Measurements from ENCODE around the gene CRTAC1. TPM values are rescaled to one million over a fixed set of nuclear protein-coding genes. Genes with fewer than 3 reads are reported as not detected.

The CRTAC1 gene
- total RNA-seq, 1 donor from 2014 or later = 4.6 TPM

DNA sequence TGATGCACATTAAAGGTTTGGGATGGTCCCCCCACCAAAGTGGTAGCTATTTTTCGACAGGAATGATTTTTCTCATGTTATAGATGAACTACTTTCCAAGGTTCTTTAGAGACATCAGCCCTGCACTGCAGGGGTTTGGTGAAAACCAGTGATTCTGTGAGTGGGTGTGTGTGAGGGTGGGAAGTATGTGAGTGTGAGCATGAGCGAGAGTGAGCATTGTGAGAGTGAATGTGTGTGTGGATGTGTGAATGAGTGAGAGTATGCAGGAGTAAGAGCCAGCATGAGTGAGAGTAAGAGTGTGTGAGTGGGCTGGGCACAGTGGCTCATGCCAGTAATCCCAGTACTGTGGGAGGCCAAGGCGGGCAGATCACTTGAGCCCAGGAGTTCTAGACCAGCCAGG lies 105.7 kb downstream of the CRTAC1 start:
- DNase-seq (ENCODE audit: low read depth in 2 of 2) = no peak

DNA sequence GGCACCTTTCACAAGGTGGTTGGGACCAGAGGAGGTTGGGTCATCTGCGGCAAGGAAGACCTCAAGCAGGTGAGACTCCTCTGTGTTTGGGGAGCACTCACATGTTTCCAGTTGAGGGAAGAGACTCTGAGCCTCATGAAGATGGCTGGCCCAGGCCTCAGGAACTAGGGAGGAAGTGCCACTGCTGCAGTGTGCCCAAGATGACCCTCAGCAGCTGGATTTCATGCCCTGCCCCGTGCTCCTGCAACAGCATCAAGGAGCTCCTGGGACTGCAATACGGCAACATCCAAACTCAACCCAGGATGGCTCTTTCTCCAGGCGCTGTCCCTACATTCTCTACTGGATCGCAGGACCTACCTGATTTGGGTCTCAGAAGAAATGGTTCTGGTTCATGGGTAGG lies 106.9 kb downstream of the CRTAC1 start:
- no peak for DNase-seq (ENCODE audit: low read depth in 2 of 2)

DNA sequence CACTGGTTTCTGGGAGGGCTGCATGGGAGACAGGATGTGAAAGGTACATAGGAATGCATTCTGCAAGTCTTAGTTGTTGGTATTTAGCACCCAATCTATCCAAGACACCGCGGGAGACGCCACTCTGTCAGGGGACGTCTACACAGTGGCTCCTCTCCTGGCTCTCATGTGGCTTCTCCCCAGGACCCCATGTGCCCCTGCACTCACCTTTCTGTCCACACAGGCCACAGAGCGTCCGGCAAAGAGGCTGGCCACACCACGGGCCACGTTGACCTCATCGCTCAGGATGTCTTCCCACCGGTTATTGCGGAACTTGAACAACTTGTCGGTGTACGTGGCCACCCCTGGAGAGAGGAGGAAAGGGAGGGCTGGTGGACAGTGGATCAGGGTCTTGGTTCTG lies 107.4 kb downstream of the CRTAC1 start:
- no peak for DNase-seq (ENCODE audit: low read depth in 2 of 2)

DNA sequence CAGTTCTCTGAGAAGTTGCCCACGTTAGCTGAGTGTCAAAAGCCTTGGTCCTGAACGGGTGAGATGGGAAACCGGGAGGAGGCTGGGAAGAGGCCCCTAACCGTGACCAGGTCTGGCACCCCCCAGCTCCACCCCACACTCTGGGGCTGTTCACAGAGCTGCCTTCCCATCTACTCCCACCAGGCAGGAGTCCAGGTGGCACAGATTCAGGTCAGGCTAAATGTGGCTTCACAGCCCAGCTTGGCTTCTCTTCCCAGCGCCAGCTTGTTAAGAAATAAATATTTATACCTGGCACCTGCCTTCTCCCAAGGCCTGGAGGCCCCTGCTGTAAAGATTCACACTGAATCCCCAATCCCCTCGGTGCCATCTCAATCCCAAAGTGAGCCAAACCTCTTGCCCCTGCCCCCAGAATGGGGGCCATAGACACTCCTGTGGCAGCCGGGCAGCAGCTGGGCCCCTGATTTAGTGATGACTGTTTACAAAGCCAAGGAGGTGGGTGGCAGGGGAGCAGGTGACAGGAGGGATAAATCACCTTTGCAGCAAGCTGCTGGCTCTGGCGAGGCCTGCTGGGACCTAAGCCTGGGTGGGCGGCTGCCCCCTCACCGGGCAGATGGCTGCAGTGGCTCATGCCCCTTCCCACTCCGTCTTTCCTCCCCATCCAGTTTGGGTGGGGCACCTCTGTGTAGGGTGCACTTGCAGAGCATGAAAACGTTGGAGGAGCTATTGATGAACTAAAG lies 108.2 kb downstream of the CRTAC1 start:
- DNase-seq (ENCODE audit: low read depth in 2 of 2) = no peak

DNA sequence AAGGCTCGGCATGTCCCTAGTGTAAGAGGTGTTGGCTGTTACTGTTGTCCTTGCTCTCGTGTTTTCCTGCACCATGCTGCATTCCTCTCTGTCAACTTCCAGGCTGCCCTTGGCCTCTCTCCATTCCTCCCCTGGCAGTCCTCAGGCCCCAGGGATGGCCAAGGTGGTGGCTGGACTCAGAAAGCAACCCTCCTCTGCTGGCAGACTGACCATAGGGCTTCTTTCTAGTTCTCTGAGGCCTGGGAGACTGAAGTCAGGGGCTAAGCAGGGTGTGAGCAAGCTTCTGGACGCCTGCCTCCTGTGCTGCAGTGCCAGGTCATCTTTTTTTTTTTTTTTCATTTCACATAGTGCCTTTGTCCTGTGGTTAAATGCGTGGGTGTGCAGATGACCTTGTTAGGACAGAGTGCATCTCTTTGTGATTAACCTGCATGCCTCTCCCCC lies 108.8 kb downstream of the CRTAC1 start:
- DNase-seq (ENCODE audit: low read depth in 2 of 2) = no peak

- DNase-seq (ENCODE audit: low read depth in 2 of 2) = no peak
These were observed 109.6 kb downstream of the CRTAC1 start for GRCh38 chr10:97920865-97921264.

GRCh38 chr10:97919012-97919411 lies 111.4 kb downstream of the CRTAC1 start:
- no peak for DNase-seq (ENCODE audit: low read depth in 2 of 2)

GRCh38 chr10:97916586-97916985 lies 113.8 kb downstream of the CRTAC1 start:
- no peak for DNase-seq (ENCODE audit: low read depth in 2 of 2)

DNA sequence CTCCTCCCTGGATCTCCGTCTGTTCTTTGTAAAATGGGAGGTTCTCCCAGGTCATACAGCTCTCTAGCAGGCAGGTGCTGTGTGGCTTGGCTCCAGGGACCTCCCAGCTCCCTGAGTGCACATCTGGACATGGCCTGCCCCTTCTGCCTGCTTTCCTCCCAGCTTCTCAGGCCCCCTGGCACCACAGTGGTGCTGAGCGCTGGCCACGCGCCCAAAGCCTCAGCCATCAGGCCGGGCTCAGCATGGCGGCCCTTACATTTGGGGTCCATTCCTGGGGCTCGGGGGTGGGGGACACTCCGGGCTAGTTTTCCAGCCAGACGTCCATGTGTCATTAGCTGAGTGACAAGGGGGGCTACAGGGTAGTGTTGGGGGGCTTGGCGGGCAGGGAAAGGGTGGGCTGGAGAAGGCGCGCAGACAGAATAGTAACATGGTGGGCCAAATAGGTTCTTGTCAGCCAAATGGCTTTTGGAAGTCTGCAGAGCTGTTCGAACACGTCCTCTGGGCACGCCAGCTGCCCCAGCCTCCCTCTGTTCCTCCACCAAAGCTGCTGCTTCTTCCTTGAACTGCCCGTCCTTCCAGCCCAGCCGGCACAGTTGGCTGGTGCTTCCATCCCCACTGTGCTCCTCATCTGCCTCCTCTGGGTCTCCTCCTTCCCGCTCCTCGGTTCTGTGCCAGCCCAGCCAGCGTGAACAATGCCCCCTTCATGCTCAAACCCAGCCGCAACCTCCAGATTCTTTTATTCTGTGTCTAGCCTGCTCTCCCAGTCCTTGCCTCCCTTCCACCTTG lies 114.9 kb downstream of the CRTAC1 start:
- no peak for DNase-seq (ENCODE audit: low read depth in 2 of 2)

DNA sequence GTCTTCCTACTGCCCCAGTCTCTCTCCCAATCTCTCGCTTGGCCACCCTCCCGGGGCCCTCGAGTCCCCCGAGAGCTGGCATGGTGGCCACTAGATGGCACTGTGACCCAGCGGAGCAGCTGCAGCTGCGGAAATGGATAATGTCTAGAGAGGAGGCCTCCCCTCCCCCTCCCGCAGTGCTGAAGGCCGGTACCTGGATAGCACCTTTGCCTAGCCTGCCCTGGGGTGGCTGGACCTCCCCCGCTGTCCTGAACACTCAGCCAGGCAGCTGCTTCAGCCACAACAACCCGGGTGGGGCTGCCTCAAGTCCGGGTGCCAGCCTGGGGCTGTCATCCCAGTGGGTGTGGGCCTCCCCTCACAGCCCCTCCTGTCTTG lies 115.6 kb downstream of the CRTAC1 start:
- DNase-seq (ENCODE audit: low read depth in 2 of 2) = peak; percentile 14 to 63

GRCh38 chr10:97914171-97914836 lies 116.1 kb downstream of the CRTAC1 start:
- no peak for DNase-seq (ENCODE audit: low read depth in 2 of 2)

- DNase-seq (ENCODE audit: low read depth in 2 of 2) = no peak
These were observed 116.8 kb downstream of the CRTAC1 start for GRCh38 chr10:97913614-97914013.

GRCh38 chr10:97913193-97913592 lies 117.2 kb downstream of the CRTAC1 start:
- DNase-seq (ENCODE audit: low read depth in 2 of 2) = no peak

GRCh38 chr10:97911217-97911616 lies 119.2 kb downstream of the CRTAC1 start:
- DNase-seq (ENCODE audit: low read depth in 2 of 2) = no peak

DNA sequence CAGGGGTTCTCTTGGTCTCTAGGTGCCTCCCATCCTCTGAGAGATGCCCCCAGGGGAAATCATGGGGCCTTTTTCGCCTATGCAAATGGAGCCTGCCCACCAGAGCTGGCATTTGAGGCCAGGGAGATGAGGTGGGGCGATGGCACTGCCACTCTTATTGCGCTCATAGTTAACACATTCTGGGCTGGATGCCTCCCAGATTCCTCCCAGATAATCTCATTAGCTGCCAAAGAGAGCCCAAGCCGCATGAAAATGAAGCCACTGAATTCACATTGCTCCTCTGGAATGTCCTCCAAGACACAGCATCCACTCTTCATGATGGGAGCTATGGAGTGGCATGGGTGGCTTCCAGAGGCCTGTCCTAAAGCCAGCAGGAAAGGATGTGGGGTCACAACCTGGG lies 119.8 kb downstream of the CRTAC1 start:
- DNase-seq (ENCODE audit: low read depth in 2 of 2) = no peak

- no peak for DNase-seq (ENCODE audit: low read depth in 2 of 2)
These were observed 122.6 kb downstream of the CRTAC1 start for GRCh38 chr10:97907830-97908229.

DNA sequence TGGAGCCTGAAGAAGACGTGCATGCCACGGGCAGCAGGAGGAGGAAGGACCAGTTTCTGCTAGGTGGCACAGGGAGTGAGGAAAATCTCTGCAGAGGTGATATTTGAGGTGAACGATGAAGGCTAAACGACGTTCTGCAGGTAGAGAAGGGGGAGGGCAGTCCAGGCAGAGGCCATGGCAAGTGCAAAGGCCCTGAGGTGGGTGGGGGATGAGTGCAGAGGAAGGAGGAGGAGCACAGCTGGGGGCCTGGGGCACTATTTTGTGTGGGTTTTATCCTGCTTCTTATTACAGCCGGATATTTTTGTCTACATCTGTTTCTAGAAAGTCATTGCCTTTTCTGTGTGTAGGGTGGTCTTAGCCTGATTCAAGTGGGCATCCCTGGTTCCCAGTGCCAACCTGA lies 123.2 kb downstream of the CRTAC1 start:
- DNase-seq (ENCODE audit: low read depth in 2 of 2) = no peak

DNA sequence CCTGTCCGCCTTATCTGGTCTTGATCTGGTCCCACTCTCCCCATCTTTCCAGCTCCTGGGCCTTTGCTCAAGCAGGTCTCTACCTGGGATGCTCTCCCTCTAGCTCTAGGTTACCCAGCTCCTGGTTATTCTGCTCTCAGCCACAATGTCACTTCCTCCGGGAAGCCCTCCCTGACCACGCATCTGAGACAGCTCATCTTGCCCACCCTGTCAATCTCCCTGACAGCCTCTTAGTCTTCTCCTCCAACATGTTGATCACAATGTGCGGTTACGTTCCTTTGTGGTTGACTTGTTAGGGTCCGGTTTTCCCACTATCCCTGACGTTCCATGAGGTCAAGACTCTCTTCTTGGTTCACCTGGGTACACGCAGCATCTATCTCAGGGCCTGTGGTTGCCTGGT lies 125.1 kb downstream of the CRTAC1 start:
- DNase-seq (ENCODE audit: low read depth in 2 of 2) = no peak

GRCh38 chr10:97904576-97904975 lies 125.8 kb downstream of the CRTAC1 start:
- DNase-seq (ENCODE audit: low read depth in 2 of 2) = no peak

- DNase-seq (ENCODE audit: low read depth in 2 of 2) = no peak
These were observed 126.4 kb downstream of the CRTAC1 start for GRCh38 chr10:97904018-97904381.

DNA sequence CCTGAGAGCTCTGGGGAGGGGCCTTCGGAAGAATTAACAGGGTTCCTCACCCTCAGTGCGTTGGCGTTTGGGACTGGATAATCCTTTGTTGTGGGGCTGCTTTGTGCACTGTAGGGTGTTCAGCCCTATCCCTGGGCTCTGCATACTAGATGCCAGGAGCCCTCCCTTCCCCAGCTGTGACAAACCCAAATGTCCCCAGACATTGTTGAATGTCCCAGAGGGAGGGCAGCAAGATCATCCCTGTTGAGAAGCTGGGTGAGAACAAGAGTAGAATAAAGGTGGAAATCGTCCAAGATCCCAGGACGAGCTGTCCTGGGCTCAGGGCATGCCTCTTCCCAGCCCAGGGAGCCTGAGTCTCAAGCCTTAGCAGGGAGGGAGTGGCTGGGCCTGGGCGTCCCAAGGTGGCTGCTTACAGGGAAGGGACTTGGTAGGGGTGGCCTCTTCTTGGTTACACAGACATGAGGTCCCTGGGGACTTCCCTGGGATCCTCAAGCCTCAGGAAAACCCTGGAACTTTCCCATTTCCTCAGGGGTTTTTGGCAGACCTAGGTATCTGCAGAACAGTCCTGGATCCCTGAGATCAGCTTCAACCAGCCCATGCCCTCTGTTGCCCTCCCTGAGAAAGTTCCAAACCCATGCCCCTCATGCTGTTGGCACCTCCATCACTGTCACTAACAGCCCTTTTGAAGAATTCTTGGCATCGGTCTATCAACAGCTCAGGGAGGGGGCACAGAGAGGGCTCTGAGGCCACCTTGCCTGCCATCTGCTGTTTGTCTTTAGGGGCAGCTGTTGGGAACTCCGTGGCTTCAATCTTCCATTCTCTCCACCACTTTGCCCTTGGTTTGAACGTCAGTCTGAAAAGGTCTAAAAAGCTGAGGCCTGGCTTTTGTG lies 127.0 kb downstream of the CRTAC1 start:
- no peak for DNase-seq (ENCODE audit: low read depth in 2 of 2)

GRCh38 chr10:97901381-97901780 lies 129.0 kb downstream of the CRTAC1 start:
- DNase-seq (ENCODE audit: low read depth in 2 of 2) = no peak
